Measurements from ENCODE around the gene SLX9.

SLX9 gene

GRCh38 chr21:44913425-44914175, 26.2 kb upstream of the SLX9 start:
- in situ Hi-C loops (cut with MboI; ENCODE audit: low sequenced_read_pairs): no loop called here

- in situ Hi-C loops (cut with MboI; ENCODE audit: low sequenced_read_pairs): no loop called here
Measured at GRCh38 chr21:44914176-44914874, 25.5 kb upstream of the SLX9 start.

GRCh38 chr21:44916965-44917364, 22.9 kb upstream of the SLX9 start:
- in situ Hi-C loops (cut with MboI; ENCODE audit: low sequenced_read_pairs): no loop called here

GRCh38 chr21:44917446-44918106, 22.3 kb upstream of the SLX9 start:
- in situ Hi-C loops (cut with MboI; ENCODE audit: low sequenced_read_pairs): no loop called here

GRCh38 chr21:44918107-44918470, 21.7 kb upstream of the SLX9 start:
- in situ Hi-C loops (cut with MboI; ENCODE audit: low sequenced_read_pairs): no loop called here

- in situ Hi-C loops (cut with MboI; ENCODE audit: low sequenced_read_pairs): no loop called here
Measured at GRCh38 chr21:44918581-44919033, 21.2 kb upstream of the SLX9 start.

GRCh38 chr21:44919111-44919912, 20.5 kb upstream of the SLX9 start:
- in situ Hi-C loops (cut with MboI; ENCODE audit: low sequenced_read_pairs): no loop called here

GRCh38 chr21:44919913-44920693, 19.7 kb upstream of the SLX9 start:
- in situ Hi-C loops (cut with MboI; ENCODE audit: low sequenced_read_pairs): no loop called here

GRCh38 chr21:44920694-44921604, 18.9 kb upstream of the SLX9 start, which contains the start of gene ITGB2:
TSS of gene ITGB2 (minus strand) at chr21:44920899. CDS start at chr21:44910782, 10,117 bp downstream.
- in situ Hi-C loops (cut with MboI; ENCODE audit: low sequenced_read_pairs): no loop called here

GRCh38 chr21:44921928-44922327, 17.9 kb upstream of the SLX9 start:
- in situ Hi-C loops (cut with MboI; ENCODE audit: low sequenced_read_pairs): no loop called here

- in situ Hi-C loops (cut with MboI; ENCODE audit: low sequenced_read_pairs): no loop called here
Measured at GRCh38 chr21:44923480-44924084, 16.2 kb upstream of the SLX9 start.

- in situ Hi-C loops (cut with MboI; ENCODE audit: low sequenced_read_pairs): no loop called here
Measured at GRCh38 chr21:44924606-44925377, 15.0 kb upstream of the SLX9 start.

GRCh38 chr21:44925378-44925755, 14.5 kb upstream of the SLX9 start:
- in situ Hi-C loops (cut with MboI; ENCODE audit: low sequenced_read_pairs): no loop called here

GRCh38 chr21:44926331-44927101, 13.3 kb upstream of the SLX9 start:
- in situ Hi-C loops (cut with MboI; ENCODE audit: low sequenced_read_pairs): no loop called here

GRCh38 chr21:44927259-44927586, 12.6 kb upstream of the SLX9 start:
- in situ Hi-C loops (cut with MboI; ENCODE audit: low sequenced_read_pairs): no loop called here

GRCh38 chr21:44927587-44928461, 12.0 kb upstream of the SLX9 start:
- in situ Hi-C loops (cut with MboI; ENCODE audit: low sequenced_read_pairs): no loop called here

All from hTERT RPE-1 (cell line).